HFF-Myc (cell line): Measurements from ENCODE around the gene PRSS33.

ENCODE experiments used
- DNase-seq: peaks from one replicate; pipeline ENCODE4 v3.0.0-alpha.2; 2011; ENCODE audit warnings: low read depth; ENCODE audit errors: extremely low read depth
- H3K4me3 ChIP-seq: replicated peaks from 2 replicates; pipeline ENCODE4 v1.5.1; 2011; ENCODE audit warnings: low read depth, mild to moderate bottlenecking, control low read depth, low read length
- TF ChIP-seq, protein P1 (sequence below): IDR thresholded peaks from 2 replicates; pipeline ENCODE4 v1.5.1; 2012; ENCODE audit warnings: mild to moderate bottlenecking, low read depth, low read length, control low read depth; ENCODE audit errors: missing control alignments

PRSS33 gene

GRCh38 chr16:2787406-2787805, at the start of gene PRSS33:
TSS of gene PRSS33 (minus strand) at chr16:2787560. CDS start at chr16:2786547, 1,013 bp downstream.
- no peak for DNase-seq
- no peak within 1 kb of the TSS for H3K4me3 ChIP-seq
- TF ChIP-seq, protein P1, sequence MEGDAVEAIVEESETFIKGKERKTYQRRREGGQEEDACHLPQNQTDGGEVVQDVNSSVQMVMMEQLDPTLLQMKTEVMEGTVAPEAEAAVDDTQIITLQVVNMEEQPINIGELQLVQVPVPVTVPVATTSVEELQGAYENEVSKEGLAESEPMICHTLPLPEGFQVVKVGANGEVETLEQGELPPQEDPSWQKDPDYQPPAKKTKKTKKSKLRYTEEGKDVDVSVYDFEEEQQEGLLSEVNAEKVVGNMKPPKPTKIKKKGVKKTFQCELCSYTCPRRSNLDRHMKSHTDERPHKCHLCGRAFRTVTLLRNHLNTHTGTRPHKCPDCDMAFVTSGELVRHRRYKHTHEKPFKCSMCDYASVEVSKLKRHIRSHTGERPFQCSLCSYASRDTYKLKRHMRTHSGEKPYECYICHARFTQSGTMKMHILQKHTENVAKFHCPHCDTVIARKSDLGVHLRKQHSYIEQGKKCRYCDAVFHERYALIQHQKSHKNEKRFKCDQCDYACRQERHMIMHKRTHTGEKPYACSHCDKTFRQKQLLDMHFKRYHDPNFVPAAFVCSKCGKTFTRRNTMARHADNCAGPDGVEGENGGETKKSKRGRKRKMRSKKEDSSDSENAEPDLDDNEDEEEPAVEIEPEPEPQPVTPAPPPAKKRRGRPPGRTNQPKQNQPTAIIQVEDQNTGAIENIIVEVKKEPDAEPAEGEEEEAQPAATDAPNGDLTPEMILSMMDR, result no peak

DNA sequence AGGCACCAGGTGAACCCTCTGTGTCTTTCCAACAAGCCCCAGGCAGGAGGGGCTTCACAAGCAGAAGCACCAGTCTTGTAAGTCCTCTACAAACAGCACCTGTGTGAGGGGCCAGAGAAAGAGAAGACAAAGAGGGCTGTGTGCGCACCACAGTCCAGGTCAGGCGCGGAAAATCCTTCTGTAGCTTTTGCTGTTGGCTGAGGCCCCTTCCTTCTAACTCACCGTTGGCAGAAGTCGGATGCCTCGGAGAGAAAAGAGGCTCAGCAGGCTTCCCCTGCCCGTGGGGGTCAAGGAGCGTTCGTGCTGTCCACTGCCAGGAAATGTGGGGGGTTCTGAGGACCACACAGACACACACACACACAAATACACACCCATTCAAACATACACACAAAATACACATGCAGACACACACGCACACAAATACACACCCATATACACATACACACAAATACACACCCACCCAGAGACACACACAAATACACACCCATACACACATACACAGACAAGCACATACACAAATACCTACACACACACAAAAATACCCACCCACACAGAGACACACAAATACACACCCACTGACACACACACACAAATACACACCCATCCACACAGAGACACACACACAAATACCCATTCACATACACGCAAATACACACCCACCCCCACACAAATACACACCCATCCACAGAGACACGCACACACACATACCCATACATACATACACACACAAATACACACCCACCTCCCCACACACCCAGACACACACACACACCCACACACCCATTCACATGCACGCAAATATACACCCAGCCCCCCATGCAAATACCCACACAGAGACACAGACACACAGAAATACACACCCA, 49.5 kb upstream of the PRSS33 start:
- H3K4me3 ChIP-seq, result no peak overlapping the region
- DNase-seq, result no peak
- TF ChIP-seq, protein P1, result no peak

- no peak overlapping the region for H3K4me3 ChIP-seq
- TF ChIP-seq, protein P1, result no peak
- DNase-seq, result peak; percentile 95
Measured at GRCh38 chr16:2835638-2836493, 48.5 kb upstream of the PRSS33 start.

DNA sequence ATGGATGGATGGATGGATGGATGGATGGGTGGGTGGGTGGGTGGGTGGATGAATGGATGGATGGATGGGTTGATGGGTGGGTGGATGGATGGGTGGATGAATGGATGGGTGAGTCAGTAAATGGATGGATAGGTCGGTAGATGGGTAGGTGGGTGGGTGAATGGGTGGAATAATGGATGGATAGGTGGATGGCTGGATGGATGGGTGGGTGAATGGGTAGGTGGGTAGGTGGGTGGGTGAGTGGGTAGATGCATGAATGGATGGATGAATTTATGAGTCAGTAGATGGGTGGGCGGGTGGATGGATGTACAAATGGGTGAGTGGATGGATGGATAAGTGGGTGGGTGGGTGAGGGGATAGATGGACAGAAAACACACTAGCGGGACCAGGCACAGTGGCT, 47.6 kb upstream of the PRSS33 start:
- TF ChIP-seq, protein P1, result no peak
- DNase-seq, result no peak
- H3K4me3 ChIP-seq, result no peak overlapping the region

DNA sequence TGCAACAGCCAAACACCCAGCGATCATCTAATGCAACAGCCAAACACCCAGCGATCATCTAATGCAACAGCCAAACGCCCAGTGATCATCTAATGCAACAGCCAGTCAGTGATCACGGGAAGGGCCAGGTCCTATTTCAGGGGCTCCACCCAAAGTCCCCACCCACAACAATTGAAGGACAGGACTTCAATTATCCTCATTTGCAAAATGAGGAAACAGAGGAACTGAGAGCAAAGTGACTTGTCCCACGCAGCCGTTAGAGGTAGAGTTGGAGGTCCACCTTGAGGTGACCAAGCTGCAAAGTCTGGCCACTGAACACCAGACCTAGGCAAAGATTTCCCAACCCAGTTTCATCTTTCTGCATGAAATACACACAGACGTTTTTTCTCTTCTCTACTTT, 46.4 kb upstream of the PRSS33 start:
- no peak overlapping the region for H3K4me3 ChIP-seq
- TF ChIP-seq, protein P1, result no peak
- DNase-seq, result no peak

- TF ChIP-seq, protein P1, result no peak
Measured at GRCh38 chr16:2831203-2831602, 43.8 kb upstream of the PRSS33 start.

More at GRCh38 chr16:2831203-2831602, 43.8 kb upstream of the PRSS33 start:
- no peak for DNase-seq
- H3K4me3 ChIP-seq, result no peak overlapping the region
